K562 (cell line): ENCODE data around the gene AZU1. TPM values are rescaled to one million over a fixed set of nuclear protein-coding genes. Genes with fewer than 3 reads are reported as not detected.

Source experiments
- ATAC-seq: fragments of 200-7000 bp; cut with Tn5 transposase; 3 replicates; pipeline ENCODE4 v1.9.1; 2020; ENCODE audit warnings: moderate library complexity
- BruUV-seq: library from RNA; stranded (reverse); fragments of 400-500 nt; replicated peaks from 2 replicates; lab custom pipeline; 2021; lab: Mats Ljungman, UMichigan
- CTCF ChIA-PET: fragments of 300-600 bp; formaldehyde crosslinking; extraction: SDS; loops from one replicate; lab custom pipeline; 2021; ENCODE audit warnings: low intra/inter-chr PET ratio; lab: Yijun Ruan, JAX
- POLR2A ChIA-PET: fragments of 300-600, 350-650 bp; sonication (Branson Sonifier 250); formaldehyde crosslinking; extraction: SDS; loops from one replicate; lab custom pipeline; 2021; ENCODE audit warnings: antibody characterized with exemption, inconsistent platforms; lab: Yijun Ruan, JAX
- DNase-seq, 4 experiments: peaks; one replicate each; pipeline versions ENCODE4 v3.0.0 to v3.0.0-alpha.2; 2011 to 2018; ENCODE audit warnings: low spot score in 3 of 4, mixed read lengths in 3 of 4; ENCODE audit errors: extremely low read depth in 1 of 4
- FAIRE-seq: peaks from 2 replicates; lab custom pipeline; 2011; peaks lifted over from hg19 to GRCh38; lab: Jason Lieb, UNC
- H2AFZ ChIP-seq: 2 replicates; pipeline ENCODE4 v1.6.0; 2011; ENCODE audit warnings: low read depth, low read length, control low read depth, inconsistent platforms
- H3K27ac ChIP-seq: fragments of 200-600 bp; 3 replicates; pipeline ENCODE4 v1.8.0; 2011; ENCODE audit warnings: low read depth, mild to moderate bottlenecking, control low read depth, inconsistent platforms, low read length, moderate library complexity, mixed read lengths; ENCODE audit errors: extremely low read depth
- H3K27me3 ChIP-seq, 2 experiments: fragments of 300-600 bp in 1 of 2; 2 replicates in 1 of 2; 3 replicates in 1 of 2; pipeline versions ENCODE4 v1.6.0 to v1.8.0; 2011; ENCODE audit warnings: inconsistent platforms in 2 of 2, low read length in 2 of 2, mild to moderate bottlenecking in 1 of 2, mixed read lengths in 1 of 2, moderate library complexity in 1 of 2; ENCODE audit not compliant: control insufficient read depth in 2 of 2, insufficient read depth in 2 of 2
- H3K36me3 ChIP-seq: fragments of 300-600 bp; 3 replicates; pipeline ENCODE4 v1.8.0; 2011; ENCODE audit warnings: mild to moderate bottlenecking, low read length, inconsistent platforms; ENCODE audit not compliant: control insufficient read depth, insufficient read depth
- H3K4me1 ChIP-seq, 2 experiments: fragments of 200-600 bp in 1 of 2; replicated peaks in 1 of 2; 2 replicates in 1 of 2; 3 replicates in 1 of 2; pipeline versions ENCODE4 v1.5.1 to v1.8.0; 2011; ENCODE audit warnings: inconsistent platforms in 2 of 2, low read length in 2 of 2, mild to moderate bottlenecking in 1 of 2, mixed read lengths in 1 of 2, moderate library complexity in 1 of 2; ENCODE audit not compliant: control insufficient read depth in 2 of 2, insufficient read depth in 2 of 2
- H3K4me2 ChIP-seq: 2 replicates; pipeline ENCODE4 v1.6.1; 2011; ENCODE audit warnings: low read length, control low read depth, inconsistent platforms, mixed read lengths; ENCODE audit not compliant: insufficient read depth
- H3K4me3 ChIP-seq: fragments of 200-600 bp; sonication (generic), shearing (Covaris generic); 2 replicates; pipeline ENCODE4 v1.5.1; 2016; ENCODE audit warnings: control low read depth, inconsistent platforms
- H3K79me2 ChIP-seq: fragments of 200-600 bp; 3 replicates; pipeline ENCODE4 v1.8.0; 2011; ENCODE audit warnings: low read length, inconsistent platforms; ENCODE audit not compliant: control insufficient read depth, insufficient read depth
- H3K9ac ChIP-seq, 2 experiments: 2 replicates each; pipeline versions ENCODE4 v1.6.0 to v1.6.1; 2011; ENCODE audit warnings: low read depth in 2 of 2, low read length in 2 of 2, control low read depth in 1 of 2, inconsistent platforms in 1 of 2, mild to moderate bottlenecking in 1 of 2, mixed read lengths in 1 of 2; ENCODE audit not compliant: insufficient read depth in 1 of 2
- H3K9me1 ChIP-seq: one replicate; pipeline ENCODE4 v1.6.0; 2011; ENCODE audit warnings: inconsistent platforms, mild to moderate bottlenecking, low read length, moderate library complexity; ENCODE audit not compliant: control insufficient read depth, insufficient read depth
- H3K9me3 ChIP-seq: replicated peaks from 2 replicates; pipeline ENCODE4 v1.5.1; 2011; ENCODE audit warnings: low read depth, low read length, inconsistent platforms; ENCODE audit not compliant: control insufficient read depth, insufficient read depth
- H4K20me1 ChIP-seq: replicated peaks from 2 replicates; pipeline ENCODE4 v1.6.1; 2011; ENCODE audit warnings: low read length, inconsistent platforms, mixed read lengths; ENCODE audit not compliant: control insufficient read depth, insufficient read depth
- BRCA1 ChIP-seq, 2 experiments: fragments of 450-650 bp in 1 of 2; sonication (generic) in 1 of 2; formaldehyde crosslinking in 1 of 2; IDR thresholded peaks; 2 replicates each; pipeline versions ENCODE4 v1.5.0 to v1.6.1; 2017 to 2020; ENCODE audit warnings: mild to moderate bottlenecking in 1 of 2, missing genetic modification reagents in 1 of 2
- DMBX1 ChIP-seq: fragments of 250-450 bp; sonication (Bioruptor Pico); IDR thresholded peaks from 2 replicates; pipeline ENCODE4 v1.8.0; 2022; ENCODE audit warnings: inconsistent platforms, mild to moderate bottlenecking, moderate library complexity, borderline replicate concordance
- DNMT1 ChIP-seq: fragments of 450-650 bp; IDR thresholded peaks from 2 replicates; pipeline ENCODE4 v1.6.1; 2016; ENCODE audit warnings: antibody characterized with exemption, mild to moderate bottlenecking
- GATAD2A ChIP-seq: fragments of 450-650 bp; IDR thresholded peaks from 2 replicates; pipeline ENCODE4 v1.6.1; 2017
- HMGN3 ChIP-seq: IDR thresholded peaks from 2 replicates; pipeline ENCODE4 v1.6.1; 2011; ENCODE audit warnings: borderline replicate concordance, low read depth, mild to moderate bottlenecking, mixed read lengths, low read length; ENCODE audit not compliant: insufficient read length; ENCODE audit errors: extremely low read depth
- HNRNPL ChIP-seq: fragments of 200-400 bp; formaldehyde crosslinking; IDR thresholded peaks from 2 replicates; pipeline ENCODE4 v1.6.1; 2017; ENCODE audit warnings: low read depth, mild to moderate bottlenecking, low read length
- HNRNPLL ChIP-seq: fragments of 200-400 bp; formaldehyde crosslinking; IDR thresholded peaks from 2 replicates; pipeline ENCODE4 v1.6.1; 2017; ENCODE audit warnings: low read length, low read depth, mild to moderate bottlenecking; ENCODE audit not compliant: poor library complexity, severe bottlenecking
- KDM1A ChIP-seq, 2 experiments: fragments of 450-650 bp; IDR thresholded peaks; 2 replicates each; pipeline ENCODE4 v1.6.1; 2016; ENCODE audit warnings: mild to moderate bottlenecking in 2 of 2
- PCBP1 ChIP-seq: fragments of 200-400 bp; formaldehyde crosslinking; IDR thresholded peaks from 2 replicates; pipeline ENCODE4 v1.6.1; 2018; ENCODE audit warnings: mild to moderate bottlenecking, low read depth, low read length; ENCODE audit not compliant: poor library complexity, severe bottlenecking
- POLR2G ChIP-seq: fragments of 200-400 bp; formaldehyde crosslinking; IDR thresholded peaks from 2 replicates; pipeline ENCODE4 v1.6.1; 2017; ENCODE audit warnings: low read depth, mild to moderate bottlenecking, antibody characterized with exemption, low read length, moderate library complexity
- RBFOX2 ChIP-seq: fragments of 200-400 bp; formaldehyde crosslinking; IDR thresholded peaks from 2 replicates; pipeline ENCODE4 v1.6.1; 2017; ENCODE audit warnings: low read depth, mild to moderate bottlenecking, low read length, moderate library complexity
- RBM22 ChIP-seq: fragments of 200-400 bp; formaldehyde crosslinking; IDR thresholded peaks from 2 replicates; pipeline ENCODE4 v1.6.1; 2018; ENCODE audit warnings: low read length, low read depth; ENCODE audit not compliant: poor library complexity, severe bottlenecking
- SIN3B ChIP-seq: fragments of 450-650 bp; IDR thresholded peaks from 2 replicates; pipeline ENCODE4 v1.6.1; 2017; ENCODE audit warnings: low read depth, mild to moderate bottlenecking, moderate library complexity
- SMARCA5 ChIP-seq: fragments of 450-650 bp; IDR thresholded peaks from 2 replicates; pipeline ENCODE4 v1.6.1; 2016
- SNIP1 ChIP-seq: fragments of 450-650 bp; IDR thresholded peaks from 2 replicates; pipeline ENCODE4 v1.7.1; 2017; ENCODE audit warnings: low read depth, mild to moderate bottlenecking
- TEAD2 ChIP-seq: fragments of 450-650 bp; IDR thresholded peaks from 2 replicates; pipeline ENCODE4 v1.6.1; 2016; ENCODE audit warnings: missing genetic modification characterization, control low read depth, missing compliant biosample characterization
- WGBS: fragments of 100-300 bp; shearing (Covaris generic); methylation state at CpG from one replicate; pipeline ENCODE4 v1.1.6; 2016; ENCODE audit warnings: low coverage, mixed read lengths; ENCODE audit not compliant: insufficient coverage; ENCODE audit errors: missing lambda C conversion rate; 5-methylcytosine and 5-hydroxymethylcytosine counted together
- in situ Hi-C: fragments of 300-500 bp; cut with MboI; formaldehyde crosslinking; loops from 4 replicates; pipeline ENCODE4 v1.15.0; 2018; ENCODE audit warnings: inconsistent platforms, mixed read lengths
- intact Hi-C: fragments of 100-400 bp; cut with micrococcal nuclease; formaldehyde crosslinking; loops from 2 replicates; pipeline ENCODE4 v1.14.2; 2022
- polyA plus RNA-seq, 8 experiments: library from polyadenylated mRNA; depleted of rRNA in 4 of 8; stranded (reverse) in 5 of 8; unstranded in 3 of 8; fragments of >200 nt; fragmentation: Nextera tagmentation in 2 of 8; fragmentation: Illumina TruSeq in 1 of 8; extraction: Ambion mirVana in 2 of 8; extraction: Trizol in 1 of 8; gene quantifications; 2 replicates each; pipeline versions ENCODE4 v1.2.1 to v1.2.3, GENCODE V29; 2011 to 2014; ENCODE audit warnings: inconsistent platforms in 1 of 8, missing spikeins in 1 of 8
- total RNA-seq, 7 experiments: library from RNA; depleted of rRNA in 6 of 7; stranded (reverse); fragments of >200 nt in 6 of 7; fragmentation: Illumina TruSeq in 2 of 7; extraction: Trizol in 2 of 7; gene quantifications; 2 replicates each; pipeline versions ENCODE4 v1.2.1 to v1.2.3, GENCODE V29; 2011 to 2021; ENCODE audit warnings: low replicate concordance in 1 of 7
- TF ChIP-seq, protein P1 (sequence below): fragments of 450-650 bp; IDR thresholded peaks from 2 replicates; pipeline ENCODE4 v1.6.1; 2014; ENCODE audit warnings: low read depth, mild to moderate bottlenecking, moderate library complexity, borderline replicate concordance
- TF ChIP-seq, protein P2 (sequence below): sonication (generic); formaldehyde crosslinking; IDR thresholded peaks from 2 replicates; pipeline ENCODE4 v1.8.1; 2023; ENCODE audit warnings: mild to moderate bottlenecking, missing genetic modification reagents

Gene AZU1
- total and polyA plus RNA-seq, 9 of the 15 experiments (the other 6 are each of a cell fraction or from before 2014, with no cell fraction given): 0.29 to 1.9 (median 0.59) TPM; not detected in 3

DNA sequence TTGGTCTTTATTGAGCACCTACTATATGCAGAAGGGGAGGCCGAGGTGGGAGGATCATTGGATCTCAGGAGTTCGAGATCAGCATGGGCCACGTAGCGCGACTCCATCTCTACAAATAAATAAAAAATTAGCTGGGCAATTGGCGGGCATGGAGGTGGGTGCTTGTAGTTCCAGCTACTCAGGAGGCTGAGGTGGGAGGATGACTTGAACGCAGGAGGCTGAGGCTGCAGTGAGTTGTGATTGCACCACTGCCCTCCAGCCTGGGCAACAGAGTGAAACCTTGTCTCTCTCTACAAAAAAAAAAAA is 35.6 kb downstream of the AZU1 start (continued):
- no peak for TF ChIP-seq GATAD2A
- TF ChIP-seq, protein P1, sequence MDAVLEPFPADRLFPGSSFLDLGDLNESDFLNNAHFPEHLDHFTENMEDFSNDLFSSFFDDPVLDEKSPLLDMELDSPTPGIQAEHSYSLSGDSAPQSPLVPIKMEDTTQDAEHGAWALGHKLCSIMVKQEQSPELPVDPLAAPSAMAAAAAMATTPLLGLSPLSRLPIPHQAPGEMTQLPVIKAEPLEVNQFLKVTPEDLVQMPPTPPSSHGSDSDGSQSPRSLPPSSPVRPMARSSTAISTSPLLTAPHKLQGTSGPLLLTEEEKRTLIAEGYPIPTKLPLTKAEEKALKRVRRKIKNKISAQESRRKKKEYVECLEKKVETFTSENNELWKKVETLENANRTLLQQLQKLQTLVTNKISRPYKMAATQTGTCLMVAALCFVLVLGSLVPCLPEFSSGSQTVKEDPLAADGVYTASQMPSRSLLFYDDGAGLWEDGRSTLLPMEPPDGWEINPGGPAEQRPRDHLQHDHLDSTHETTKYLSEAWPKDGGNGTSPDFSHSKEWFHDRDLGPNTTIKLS: no peak
- peak; percentile 48 to 52; a peak in 3 of 4 replicates for TF ChIP-seq KDM1A (IDR thresholded peaks at IDR 0.05)
- TF ChIP-seq SMARCA5: no peak
- TF ChIP-seq DNMT1: no peak
- no peak for TF ChIP-seq DMBX1 (CRISPR knock-in tag)

DNA sequence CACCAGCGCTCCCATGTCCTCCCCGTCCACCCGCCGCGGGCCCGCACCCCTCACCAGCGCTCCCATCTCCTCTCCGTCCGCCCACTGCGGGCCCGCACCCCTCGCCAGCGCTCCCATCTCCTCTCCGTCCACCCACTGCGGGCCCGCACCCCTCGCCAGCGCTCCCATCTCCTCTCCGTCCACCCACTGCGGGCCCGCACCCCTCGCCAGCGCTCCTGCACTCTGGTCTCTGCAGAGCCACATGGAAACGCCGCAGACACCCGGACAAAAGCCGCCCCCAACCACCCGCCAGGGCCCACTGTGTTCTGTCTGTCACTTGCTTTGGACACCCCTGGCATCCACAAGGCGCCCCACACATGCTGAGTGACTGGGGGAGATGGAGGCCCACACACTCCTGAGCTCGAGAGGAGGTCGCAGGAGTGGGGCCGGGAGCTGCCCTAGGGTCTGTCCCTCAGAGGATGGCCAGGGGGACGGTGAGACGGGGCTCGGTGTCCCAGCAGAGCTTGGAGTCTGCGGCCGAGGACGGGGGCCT is 39.2 kb downstream of the AZU1 start:
- H3K9ac ChIP-seq: no peak overlapping the region
- 84% methylated on average over 15 of the region's 38 CpGs for WGBS
- no peak for FAIRE-seq
- H4K20me1 ChIP-seq: no peaks in the 10 kb centered on the region; the same call in 1 of the 2 replicates
- no peak for ATAC-seq
- no TSS peak for BruUV-seq
- no peak overlapping the region for H3K27ac ChIP-seq
- H3K4me2 ChIP-seq: no peak overlapping the region
- POLR2A ChIA-PET: interaction anchor here (2.0 kb wide), 1 partner anchor 12 kb away, joined by 6 read pairs; no protein-coding TSS in a partner anchor
- no peaks in the 10 kb centered on the region for H3K9me1 ChIP-seq
- peaks cover 17 to 76% of the 10 kb centered on the region in 2 experiments for H3K4me1 ChIP-seq
- TF ChIP-seq RBFOX2: peak; percentile 64
- TF ChIP-seq BRCA1 (IDR thresholded peaks at IDR 0.05): no peak
- TF ChIP-seq BRCA1 (CRISPR knock-in tag; IDR thresholded peaks at IDR 0.05): no peak
- TF ChIP-seq SNIP1: no peak
- TF ChIP-seq HNRNPL: peak; percentile 58; the same call in 1 of the 2 replicates
- no peak for TF ChIP-seq HNRNPLL
- peak; percentile 44 for TF ChIP-seq PCBP1
- TF ChIP-seq SIN3B: no peak
- TF ChIP-seq RBM22: peak; percentile 72
- peak; percentile 45 for TF ChIP-seq HMGN3
- TF ChIP-seq, protein P2, sequence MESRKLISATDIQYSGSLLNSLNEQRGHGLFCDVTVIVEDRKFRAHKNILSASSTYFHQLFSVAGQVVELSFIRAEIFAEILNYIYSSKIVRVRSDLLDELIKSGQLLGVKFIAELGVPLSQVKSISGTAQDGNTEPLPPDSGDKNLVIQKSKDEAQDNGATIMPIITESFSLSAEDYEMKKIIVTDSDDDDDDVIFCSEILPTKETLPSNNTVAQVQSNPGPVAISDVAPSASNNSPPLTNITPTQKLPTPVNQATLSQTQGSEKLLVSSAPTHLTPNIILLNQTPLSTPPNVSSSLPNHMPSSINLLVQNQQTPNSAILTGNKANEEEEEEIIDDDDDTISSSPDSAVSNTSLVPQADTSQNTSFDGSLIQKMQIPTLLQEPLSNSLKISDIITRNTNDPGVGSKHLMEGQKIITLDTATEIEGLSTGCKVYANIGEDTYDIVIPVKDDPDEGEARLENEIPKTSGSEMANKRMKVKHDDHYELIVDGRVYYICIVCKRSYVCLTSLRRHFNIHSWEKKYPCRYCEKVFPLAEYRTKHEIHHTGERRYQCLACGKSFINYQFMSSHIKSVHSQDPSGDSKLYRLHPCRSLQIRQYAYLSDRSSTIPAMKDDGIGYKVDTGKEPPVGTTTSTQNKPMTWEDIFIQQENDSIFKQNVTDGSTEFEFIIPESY: peak; percentile 71
- no peak for TF ChIP-seq TEAD2
- TF ChIP-seq POLR2G: peak; percentile 82
- H3K27me3 ChIP-seq: no peaks in the 10 kb centered on the region
- DNase-seq: no peak
- H3K4me3 ChIP-seq: no peak overlapping the region
- peaks cover 61% of the 10 kb centered on the region; the same call in 2 of the 3 replicates for H3K36me3 ChIP-seq
- H2AFZ ChIP-seq: no peak overlapping the region
- H3K79me2 ChIP-seq: peaks cover 8% of the 10 kb centered on the region; the same call in 2 of the 3 replicates
- CTCF ChIA-PET: no interaction called here
- intact Hi-C loops: no loop called here
- H3K9me3 ChIP-seq: no peaks in the 10 kb centered on the region
- in situ Hi-C loops: no loop called here
